ENCODE measurements around the gene ACSS3.
"Not testable (repeated sequence)": the region's sequence is repeated elsewhere in the genome, so short reads cannot be mapped to it uniquely, and the experiment has no call there.

The ACSS3 gene

DNA sequence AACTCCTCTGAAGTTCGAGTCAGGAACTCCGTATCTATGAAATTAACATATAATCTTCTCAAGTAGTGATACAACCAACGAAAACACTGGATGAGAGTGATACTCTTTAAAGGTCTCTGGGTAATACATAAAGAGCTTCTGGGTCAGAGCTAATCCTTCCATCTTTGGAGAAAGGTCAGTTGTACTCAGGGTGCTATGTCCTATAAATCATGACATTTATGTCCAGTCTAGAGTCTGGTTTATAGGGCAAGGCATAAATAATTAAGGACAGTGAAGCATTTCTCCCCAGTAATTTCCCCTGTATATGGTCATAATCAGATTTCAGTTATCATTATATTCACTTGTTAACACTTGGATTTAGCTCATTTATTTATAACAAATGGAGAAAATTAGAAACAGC is 90.6 kb downstream of the ACSS3 start:
- no peak for DNase-seq

GRCh38 chr12:81170072-81170471 is 92.2 kb downstream of the ACSS3 start:
- DNase-seq = no peak

DNA sequence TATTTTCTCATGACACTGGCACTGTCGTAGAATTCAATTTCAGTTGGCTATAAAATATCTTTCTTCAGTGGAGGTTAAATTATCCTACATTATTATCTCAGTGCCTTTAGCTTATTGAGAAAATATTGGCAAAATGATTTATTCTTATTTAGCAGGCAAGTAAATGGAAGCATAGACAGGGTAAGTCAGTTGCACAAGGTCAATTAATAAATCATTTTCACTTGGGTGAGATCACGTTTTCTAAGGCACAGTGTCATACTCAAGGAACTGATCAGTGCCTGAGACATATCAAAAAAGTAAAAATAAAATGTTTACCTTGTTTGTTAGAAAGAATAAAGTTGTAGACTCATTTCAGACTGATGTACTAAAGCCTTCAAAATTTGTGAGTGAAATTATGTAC is 95.0 kb downstream of the ACSS3 start:
- no peak for DNase-seq

DNA sequence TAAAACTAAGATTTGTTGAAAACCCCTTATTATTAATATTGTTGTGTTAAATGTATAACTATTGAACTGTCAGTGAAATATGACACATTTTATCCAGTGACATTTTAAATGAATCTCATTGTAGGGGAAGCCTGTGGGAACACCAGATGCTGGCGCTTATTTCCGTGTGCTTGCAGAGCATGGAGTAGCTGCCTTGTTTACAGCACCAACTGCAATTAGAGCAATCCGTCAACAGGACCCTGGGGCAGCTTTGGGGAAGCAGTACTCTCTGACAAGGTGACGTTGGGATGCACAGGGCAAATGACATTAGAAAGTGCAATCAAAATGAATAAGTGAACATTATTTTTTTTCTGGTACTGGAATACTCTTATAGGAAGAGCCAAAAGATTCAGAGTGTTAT is 96.8 kb downstream of the ACSS3 start:
- DNase-seq = no peak

GRCh38 chr12:81176796-81177195 is 98.9 kb downstream of the ACSS3 start:
- DNase-seq = no peak

DNA sequence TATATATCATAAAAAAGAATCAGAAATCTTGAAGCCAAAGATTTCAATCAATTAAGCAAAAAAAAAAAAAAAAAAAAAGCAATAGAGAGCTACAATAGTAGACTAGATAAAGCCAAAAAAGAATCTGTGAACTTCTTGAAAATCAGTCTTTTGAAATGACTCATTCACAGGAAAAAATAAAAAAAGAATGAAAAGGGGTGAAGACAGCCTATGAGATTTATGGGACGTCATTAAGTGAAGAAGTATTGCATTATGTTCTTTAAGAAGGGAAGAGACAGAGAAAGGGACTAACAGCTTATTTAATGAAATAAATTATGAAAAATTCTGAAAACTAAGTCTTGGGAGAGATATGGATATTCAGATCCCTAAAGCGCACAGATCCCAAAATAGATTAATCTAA is 103.8 kb downstream of the ACSS3 start:
- DNase-seq = no peak

GRCh38 chr12:81187686-81188085 is 109.8 kb downstream of the ACSS3 start:
- DNase-seq = no peak

- DNase-seq = no peak
Measured at GRCh38 chr12:81196595-81196994, 118.7 kb downstream of the ACSS3 start.

- DNase-seq = not testable (repeated sequence)
Measured at GRCh38 chr12:81200561-81200960, 122.7 kb downstream of the ACSS3 start.

GRCh38 chr12:81203671-81204204 is 125.9 kb downstream of the ACSS3 start:
- DNase-seq = no peak

GRCh38 chr12:81205416-81205815 is 127.5 kb downstream of the ACSS3 start:
- no peak for DNase-seq

DNA sequence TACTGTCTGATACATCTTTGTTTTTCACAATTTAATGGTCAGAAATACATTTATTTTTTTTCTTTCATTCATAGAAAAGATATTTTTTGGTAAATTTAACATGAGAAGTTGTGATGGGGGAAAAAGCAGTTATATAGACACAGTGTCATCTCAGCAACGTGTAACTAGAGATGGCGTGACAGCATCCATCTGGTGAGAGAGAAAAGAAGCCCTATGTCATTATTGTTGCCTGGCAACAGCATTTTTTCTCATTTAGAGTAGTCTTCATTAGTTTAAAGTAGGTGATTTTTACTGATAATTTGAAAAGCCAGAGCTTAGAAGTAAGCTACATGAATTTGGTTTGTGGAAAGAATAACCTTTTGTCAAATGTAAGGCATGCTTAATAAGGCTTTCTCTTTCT is 128.6 kb downstream of the ACSS3 start:
- DNase-seq = no peak

DNA sequence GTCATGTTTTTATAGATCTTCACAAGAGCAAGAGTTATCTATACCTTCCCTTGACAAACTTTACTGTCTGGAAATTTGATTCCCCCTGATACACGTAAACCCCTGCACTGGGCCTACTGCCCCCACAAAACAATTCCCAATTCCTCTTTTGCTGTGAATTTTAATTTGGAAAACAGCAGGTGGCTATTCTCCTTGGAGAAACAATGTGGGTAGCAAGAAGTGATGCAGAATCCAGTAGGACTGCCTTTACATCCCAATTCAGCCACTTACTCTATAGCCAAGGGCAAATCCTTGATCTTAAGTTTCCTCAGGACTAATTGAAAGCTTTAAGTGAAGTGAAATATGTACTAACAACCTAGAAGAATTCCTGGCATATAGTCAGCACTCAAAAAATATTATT is 129.3 kb downstream of the ACSS3 start:
- DNase-seq = no peak

DNA sequence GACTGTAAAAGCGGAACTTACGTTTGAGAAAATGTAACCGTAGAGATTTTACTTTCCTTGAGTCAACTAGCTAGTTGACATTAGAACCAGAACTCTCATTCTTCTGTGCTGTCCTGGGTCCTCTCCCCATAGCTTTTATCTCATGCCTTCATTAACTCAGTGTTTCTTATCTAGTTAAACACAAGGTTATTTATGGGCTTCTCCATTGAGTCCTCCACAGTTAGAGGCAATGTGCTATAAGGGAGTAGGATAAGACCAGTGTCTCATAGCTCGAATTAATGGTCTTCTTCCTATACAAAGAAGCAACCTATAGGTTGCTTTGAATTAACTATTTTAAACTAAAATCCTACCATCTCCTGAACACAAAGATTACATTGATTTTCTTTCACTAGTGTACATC is 129.8 kb downstream of the ACSS3 start:
- DNase-seq = no peak

DNA sequence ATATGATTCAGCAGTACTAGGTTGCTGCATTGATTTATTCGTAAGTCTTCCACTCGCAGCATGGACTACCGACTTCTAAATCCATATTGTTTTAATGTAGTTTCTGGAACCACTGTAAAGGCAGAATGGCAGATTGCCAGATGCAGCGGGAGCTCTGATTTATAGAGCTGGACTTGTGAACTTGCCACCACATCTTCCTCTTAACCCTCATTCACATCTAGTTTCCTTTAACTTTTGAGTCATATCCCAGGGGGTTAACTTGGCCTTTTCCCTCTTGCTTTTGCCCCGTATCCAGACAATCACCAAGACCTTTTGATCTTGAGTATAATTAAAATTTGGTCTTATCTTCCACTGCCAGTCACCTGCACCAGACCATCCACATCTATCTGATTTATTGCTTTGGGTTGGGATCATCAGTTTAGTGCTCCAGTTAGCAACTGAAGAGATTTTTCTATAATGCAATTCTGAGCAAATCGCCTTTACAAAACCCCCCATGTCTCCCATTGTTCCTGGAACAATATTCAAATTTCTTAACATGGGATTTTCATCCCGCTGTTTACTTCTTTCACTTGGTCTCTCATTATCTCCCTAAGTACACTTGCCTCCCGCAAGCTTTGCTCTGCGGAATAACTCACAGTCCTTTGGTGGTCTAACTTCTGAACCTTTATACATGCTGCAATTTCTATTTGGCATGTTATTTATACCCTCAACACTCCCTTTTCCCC is 130.5 kb downstream of the ACSS3 start:
- no peak for DNase-seq

DNA sequence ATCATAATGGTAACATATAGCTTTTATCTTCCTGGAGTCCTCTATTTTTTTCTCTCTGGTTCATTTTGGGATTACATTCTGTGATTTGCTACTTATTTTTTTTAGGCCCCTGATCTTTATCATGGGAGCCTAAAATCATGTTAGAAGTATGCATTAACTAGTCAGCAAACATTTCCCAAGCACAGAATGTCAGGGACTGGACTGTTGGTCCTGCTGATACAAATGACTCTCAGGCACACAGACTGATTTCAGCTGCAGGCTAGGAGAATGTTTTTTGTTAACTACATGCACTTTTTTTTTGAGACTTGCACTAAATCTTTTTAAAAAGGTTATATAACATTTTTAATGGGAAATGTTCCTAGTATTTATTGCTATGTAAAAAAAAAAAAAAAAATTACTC is 131.1 kb downstream of the ACSS3 start:
- no peak for DNase-seq

DNA sequence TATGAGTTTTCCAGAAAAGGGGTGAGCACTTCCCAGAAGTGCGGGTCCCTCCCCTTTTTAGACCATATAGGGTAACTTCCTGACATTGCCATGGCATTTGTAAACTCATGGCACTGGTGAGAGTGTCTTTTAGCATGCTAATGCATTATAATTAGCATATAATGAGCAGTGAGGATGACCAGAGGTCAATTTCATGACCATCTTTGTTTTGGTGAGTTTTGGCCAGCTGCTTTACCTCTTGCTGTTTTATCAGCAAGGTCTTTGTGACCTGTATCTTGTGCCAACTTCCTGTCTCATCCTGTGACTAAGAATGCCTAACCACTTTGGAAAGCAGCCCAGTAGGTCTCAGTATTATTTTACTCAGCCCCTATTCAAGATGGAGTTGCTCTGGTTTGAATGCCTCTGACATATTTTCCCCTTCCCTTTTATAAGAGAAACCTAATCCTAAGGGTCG is 131.9 kb downstream of the ACSS3 start:
- DNase-seq = not testable (repeated sequence)

- DNase-seq = no peak
Measured at GRCh38 chr12:81211306-81211705, 133.4 kb downstream of the ACSS3 start.

DNA sequence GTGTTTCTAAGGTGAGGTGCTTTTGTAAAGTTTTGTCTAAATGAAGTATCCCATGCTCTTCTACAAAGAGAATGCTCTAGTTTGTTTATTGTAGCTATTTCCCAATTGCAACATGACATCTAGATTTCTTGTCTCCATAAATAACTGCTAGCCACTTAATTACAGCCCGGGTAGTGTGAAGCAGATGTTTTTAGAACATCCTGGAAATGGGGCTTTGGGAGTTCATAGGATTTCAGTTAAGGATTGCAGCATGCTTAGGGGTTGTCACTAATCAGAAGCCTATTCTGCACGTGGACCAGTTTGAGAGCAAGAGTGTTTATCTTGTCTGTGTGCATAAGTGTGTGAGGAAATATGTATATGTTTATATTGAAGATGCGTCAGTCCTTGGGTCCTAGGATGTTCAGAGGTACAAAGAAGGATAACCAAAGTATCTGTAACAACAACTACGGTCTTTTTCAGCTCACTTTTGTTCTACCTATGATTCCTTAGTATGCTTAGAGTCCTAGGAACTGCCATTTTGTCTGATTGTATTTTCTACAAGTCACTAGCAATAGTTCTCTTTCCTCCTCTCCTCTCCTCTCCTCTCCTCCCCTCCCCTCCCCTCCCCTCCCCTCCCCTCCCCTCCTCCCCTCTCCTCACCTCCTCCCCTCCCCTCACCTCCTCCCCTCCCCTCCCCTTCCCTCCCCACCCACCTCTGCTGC is 135.3 kb downstream of the ACSS3 start:
- no peak for DNase-seq

DNA sequence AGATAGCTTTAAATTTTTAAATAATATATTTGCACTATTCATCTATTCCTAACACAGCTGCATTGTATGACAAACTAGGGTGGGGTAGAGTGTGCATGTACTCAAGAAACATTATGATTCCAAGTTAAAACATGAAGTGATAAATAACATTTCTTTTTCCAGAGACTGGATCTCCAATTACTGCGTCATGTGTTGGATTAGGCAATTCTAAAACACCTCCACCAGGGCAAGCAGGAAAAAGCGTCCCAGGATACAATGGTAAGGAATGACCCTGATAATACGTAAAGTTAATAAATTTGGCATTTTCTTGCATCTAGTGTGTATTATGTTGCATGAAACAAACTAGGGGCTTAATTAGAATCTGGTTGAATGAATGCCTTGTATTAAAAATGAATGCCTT is 138.9 kb downstream of the ACSS3 start:
- DNase-seq = no peak

DNA sequence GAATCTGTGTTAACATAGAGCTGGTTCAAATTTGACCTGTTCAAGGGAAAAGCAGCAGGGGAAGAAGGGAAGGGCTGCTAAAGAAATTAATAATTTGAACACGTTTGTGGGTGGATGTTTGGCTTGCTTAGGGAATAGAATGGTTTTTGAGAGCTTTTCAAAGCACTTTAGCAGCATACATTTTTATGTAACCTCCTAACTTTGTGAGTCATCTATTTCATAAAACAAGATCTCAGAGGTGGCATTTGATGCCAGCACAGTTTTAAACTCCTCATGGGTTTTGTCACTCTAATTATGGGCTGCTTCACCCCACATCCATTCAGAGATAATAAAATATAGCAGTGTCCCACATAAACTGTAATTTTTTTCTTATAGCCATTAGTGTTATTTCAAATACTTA is 143.8 kb downstream of the ACSS3 start:
- DNase-seq = no peak

GRCh38 chr12:81222846-81223592 is 145.1 kb downstream of the ACSS3 start:
- DNase-seq = no peak

DNA sequence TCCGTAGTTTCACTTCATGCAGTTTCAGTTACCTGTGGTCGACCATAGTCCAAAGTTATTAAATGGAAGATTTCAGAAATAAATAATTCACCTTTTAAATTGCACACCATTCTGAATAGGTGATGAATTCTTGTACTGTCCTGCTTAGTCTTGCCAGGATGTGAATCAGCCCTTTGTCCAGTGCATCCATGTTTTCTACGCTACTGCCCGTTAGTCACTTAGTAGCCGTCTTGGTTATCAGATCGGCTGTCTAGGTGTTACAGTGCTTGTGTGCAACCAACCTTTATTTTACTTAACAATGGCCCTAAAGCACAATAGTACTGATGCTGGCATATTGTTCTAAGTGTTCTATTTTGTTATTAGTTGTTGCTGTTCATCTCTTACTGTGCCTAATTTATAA is 146.7 kb downstream of the ACSS3 start:
- no peak for DNase-seq

DNA sequence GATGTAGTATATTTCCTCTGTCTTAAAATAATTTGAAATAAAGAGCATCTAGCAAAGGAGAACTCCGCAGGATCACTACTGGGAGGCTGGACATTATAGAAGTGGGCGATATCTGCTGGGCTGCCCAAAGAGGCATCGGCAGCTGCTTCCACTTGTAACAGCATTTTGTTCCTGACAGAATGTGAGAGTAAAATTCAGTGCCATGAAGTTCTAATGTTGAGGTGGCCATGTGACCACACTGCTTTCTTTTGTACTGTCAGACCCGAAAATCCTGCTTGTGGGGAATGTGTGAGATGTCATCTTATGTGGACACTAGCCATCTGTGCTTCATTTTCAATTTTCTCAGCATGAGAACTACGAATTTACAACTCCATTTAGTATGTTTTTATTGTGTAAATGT is 151.9 kb downstream of the ACSS3 start:
- DNase-seq = no peak

Data from central memory CD4-positive, alpha-beta T cell (primary cell).